Smooth muscle cell (in vitro differentiated cells): ENCODE data around the gene MTOR. TPM values are rescaled to one million over a fixed set of nuclear protein-coding genes. Genes with fewer than 3 reads are reported as not detected.

ENCODE experiments used
- DNase-seq: peaks from one replicate; lab custom pipeline; 2025; ENCODE audit not compliant: unreplicated experiment; lab: John Stamatoyannopoulos, UW
- H2AFZ ChIP-seq: fragments of 200-600 bp; sonication (generic); 2 replicates; pipeline ENCODE4 v1.6.0; 2016; ENCODE audit warnings: antibody characterized with exemption, low read depth, mild to moderate bottlenecking
- H3F3A ChIP-seq: fragments of 200-600 bp; sonication (generic); 2 replicates; pipeline ENCODE4 v1.6.0; 2017; ENCODE audit warnings: antibody characterized with exemption, low read depth
- H3K27ac ChIP-seq: fragments of 200-600 bp; sonication (generic); 2 replicates; pipeline ENCODE4 v1.5.1; 2016; ENCODE audit warnings: low read depth, mild to moderate bottlenecking
- H3K27me3 ChIP-seq: fragments of 200-600 bp; sonication (generic); 2 replicates; pipeline ENCODE4 v1.6.1; 2016; ENCODE audit warnings: low read depth, mild to moderate bottlenecking
- H3K36me3 ChIP-seq: fragments of 200-600 bp; sonication (generic); 2 replicates; pipeline ENCODE4 v1.5.1; 2016; ENCODE audit warnings: low read depth
- H3K4me1 ChIP-seq: fragments of 200-600 bp; sonication (generic); 2 replicates; pipeline ENCODE4 v1.5.1; 2016; ENCODE audit warnings: low read depth
- H3K4me2 ChIP-seq: fragments of 200-600 bp; sonication (generic); 2 replicates; pipeline ENCODE4 v1.6.0; 2016; ENCODE audit warnings: mild to moderate bottlenecking
- H3K4me3 ChIP-seq: fragments of 200-600 bp; sonication (generic); 2 replicates; pipeline ENCODE4 v1.5.1; 2016; ENCODE audit warnings: mild to moderate bottlenecking
- H3K79me2 ChIP-seq: fragments of 200-600 bp; sonication (generic); 2 replicates; pipeline ENCODE4 v1.6.0; 2016; ENCODE audit warnings: low read depth, mild to moderate bottlenecking
- H3K9ac ChIP-seq: fragments of 200-600 bp; sonication (generic); 2 replicates; pipeline ENCODE4 v1.6.0; 2016; ENCODE audit warnings: low read depth
- H3K9me3 ChIP-seq: fragments of 200-600 bp; sonication (generic); replicated peaks from 2 replicates; pipeline ENCODE4 v1.5.1; 2016; ENCODE audit warnings: low read depth
- H4K20me1 ChIP-seq: fragments of 200-600 bp; sonication (generic); 2 replicates; pipeline ENCODE4 v1.6.0; 2016; ENCODE audit warnings: low read depth
- WGBS: methylation state at CpG from one replicate; pipeline ENCODE4 v1.1.7; 2016; ENCODE audit warnings: low lambda C conversion rate; 5-methylcytosine and 5-hydroxymethylcytosine counted together
- polyA plus RNA-seq: library from polyadenylated mRNA; unstranded; fragments of >200 nt; fragmentation: Nextera tagmentation; extraction: Ambion mirVana; gene quantifications from 2 replicates; pipeline ENCODE4 v1.2.1, GENCODE V29; 2016
- total RNA-seq: library from RNA; depleted of rRNA; stranded (reverse); fragments of >200 nt; gene quantifications from 2 replicates; pipeline ENCODE4 v1.2.3, GENCODE V29; 2014
- TF ChIP-seq, protein P1 (sequence below): fragments of 200-600 bp; sonication (generic); IDR thresholded peaks from 2 replicates; pipeline ENCODE4 v1.5.1; 2017; ENCODE audit warnings: borderline replicate concordance, mild to moderate bottlenecking, antibody characterized with exemption; ENCODE audit not compliant: insufficient read depth, poor library complexity, severe bottlenecking

The MTOR gene
- total and polyA plus RNA-seq, 2 experiments from 2014 or later, result 11.2 to 26.8 TPM

- no peak overlapping the region for H3K9ac ChIP-seq
- 95% methylated on average over 15 of the region's 15 CpGs for WGBS
- no peaks in the 10 kb centered on the region for H3K4me1 ChIP-seq
- DNase-seq, result no peak
- TF ChIP-seq, protein P1, sequence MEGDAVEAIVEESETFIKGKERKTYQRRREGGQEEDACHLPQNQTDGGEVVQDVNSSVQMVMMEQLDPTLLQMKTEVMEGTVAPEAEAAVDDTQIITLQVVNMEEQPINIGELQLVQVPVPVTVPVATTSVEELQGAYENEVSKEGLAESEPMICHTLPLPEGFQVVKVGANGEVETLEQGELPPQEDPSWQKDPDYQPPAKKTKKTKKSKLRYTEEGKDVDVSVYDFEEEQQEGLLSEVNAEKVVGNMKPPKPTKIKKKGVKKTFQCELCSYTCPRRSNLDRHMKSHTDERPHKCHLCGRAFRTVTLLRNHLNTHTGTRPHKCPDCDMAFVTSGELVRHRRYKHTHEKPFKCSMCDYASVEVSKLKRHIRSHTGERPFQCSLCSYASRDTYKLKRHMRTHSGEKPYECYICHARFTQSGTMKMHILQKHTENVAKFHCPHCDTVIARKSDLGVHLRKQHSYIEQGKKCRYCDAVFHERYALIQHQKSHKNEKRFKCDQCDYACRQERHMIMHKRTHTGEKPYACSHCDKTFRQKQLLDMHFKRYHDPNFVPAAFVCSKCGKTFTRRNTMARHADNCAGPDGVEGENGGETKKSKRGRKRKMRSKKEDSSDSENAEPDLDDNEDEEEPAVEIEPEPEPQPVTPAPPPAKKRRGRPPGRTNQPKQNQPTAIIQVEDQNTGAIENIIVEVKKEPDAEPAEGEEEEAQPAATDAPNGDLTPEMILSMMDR, result no peak
- H3K27me3 ChIP-seq, result no peaks in the 10 kb centered on the region
- H4K20me1 ChIP-seq, result no peaks in the 10 kb centered on the region
- H3K4me3 ChIP-seq, result no peak overlapping the region
- no peak overlapping the region for H3K27ac ChIP-seq
- H3K36me3 ChIP-seq, result peaks cover 28% of the 10 kb centered on the region
- H3K4me2 ChIP-seq, result no peak overlapping the region
- H2AFZ ChIP-seq, result no peak overlapping the region
- no peaks in the 10 kb centered on the region for H3K79me2 ChIP-seq
- H3K9me3 ChIP-seq, result no peaks in the 10 kb centered on the region
- no peaks in the 10 kb centered on the region for H3F3A ChIP-seq
Observed at GRCh38 chr1:11129649-11130390, 132.5 kb downstream of the MTOR start.

- DNase-seq, result no peak
- no peaks in the 10 kb centered on the region for H4K20me1 ChIP-seq
- H3K4me3 ChIP-seq, result no peak overlapping the region
- peaks cover 26% of the 10 kb centered on the region for H3K36me3 ChIP-seq
- no peaks in the 10 kb centered on the region for H3K9me3 ChIP-seq
- H2AFZ ChIP-seq, result no peak overlapping the region
- no peaks in the 10 kb centered on the region for H3K4me1 ChIP-seq
- H3F3A ChIP-seq, result no peaks in the 10 kb centered on the region
- no peaks in the 10 kb centered on the region for H3K79me2 ChIP-seq
- H3K9ac ChIP-seq, result no peak overlapping the region
- H3K27ac ChIP-seq, result no peak overlapping the region
- 95% methylated on average over 5 of the region's 5 CpGs for WGBS
- TF ChIP-seq, protein P1, result no peak
- no peak overlapping the region for H3K4me2 ChIP-seq
- H3K27me3 ChIP-seq, result no peaks in the 10 kb centered on the region
Observed at GRCh38 chr1:11126569-11126968, 135.8 kb downstream of the MTOR start.

- H4K20me1 ChIP-seq, result no peaks in the 10 kb centered on the region
- no peaks in the 10 kb centered on the region for H3K79me2 ChIP-seq
- H3K27me3 ChIP-seq, result no peaks in the 10 kb centered on the region
- no peak overlapping the region for H3K9ac ChIP-seq
- TF ChIP-seq, protein P1, result no peak
- no peaks in the 10 kb centered on the region for H3F3A ChIP-seq
- WGBS, result 98% methylated on average over 5 of the region's 5 CpGs
- no peak for DNase-seq
- H3K27ac ChIP-seq, result no peak overlapping the region
- H3K36me3 ChIP-seq, result peaks cover 26% of the 10 kb centered on the region
- H2AFZ ChIP-seq, result no peak overlapping the region
- no peaks in the 10 kb centered on the region for H3K9me3 ChIP-seq
- H3K4me3 ChIP-seq, result no peak overlapping the region
- no peak overlapping the region for H3K4me2 ChIP-seq
- H3K4me1 ChIP-seq, result no peaks in the 10 kb centered on the region
Observed at GRCh38 chr1:11125931-11126330, 136.4 kb downstream of the MTOR start.

- H3K9ac ChIP-seq, result no peak overlapping the region
- no peaks in the 10 kb centered on the region for H3K79me2 ChIP-seq
- H3K27ac ChIP-seq, result no peak overlapping the region
- H3K36me3 ChIP-seq, result peaks cover 26% of the 10 kb centered on the region
- no peak overlapping the region for H3K4me2 ChIP-seq
- no peak for DNase-seq
- H4K20me1 ChIP-seq, result no peaks in the 10 kb centered on the region
- H3K27me3 ChIP-seq, result no peaks in the 10 kb centered on the region
- H3K4me3 ChIP-seq, result no peak overlapping the region
- 97% methylated on average over 3 of the region's 3 CpGs for WGBS
- H2AFZ ChIP-seq, result no peak overlapping the region
- TF ChIP-seq, protein P1, result no peak
- H3K4me1 ChIP-seq, result no peaks in the 10 kb centered on the region
- H3F3A ChIP-seq, result no peaks in the 10 kb centered on the region
- no peaks in the 10 kb centered on the region for H3K9me3 ChIP-seq
Observed at GRCh38 chr1:11124965-11125364, 137.4 kb downstream of the MTOR start.
